ENCODE data around the gene TRAPPC1. TPM values are rescaled to one million over a fixed set of nuclear protein-coding genes. Genes with fewer than 3 reads are reported as not detected.
"Not testable (repeated sequence)": the region's sequence is repeated elsewhere in the genome, so short reads cannot be mapped to it uniquely, and the experiment has no call there.

The TRAPPC1 gene
- total RNA-seq, 4 donors from 2014 or later: 42.7 to 70.9 (median 68.8) TPM

GRCh38 chr17:7961421-7961820, 29.7 kb upstream of the TRAPPC1 start:
- DNase-seq: no peak
- 26 to 41% methylated on average over 2 of the region's 2 CpGs for WGBS, 2 donors (ENCODE audit: low coverage in 1 of 2)
- peaks cover 10% of the 10 kb centered on the region for H3K27me3 ChIP-seq
- no peak overlapping the region for H3K27ac ChIP-seq
- no peak overlapping the region for H3K4me3 ChIP-seq
- TF ChIP-seq EP300 (IDR thresholded peaks at IDR 0.05; ENCODE audit: low read depth) (no peak), POLR2A (IDR thresholded peaks at IDR 0.05) (no peak), CTCF (IDR thresholded peaks at IDR 0.05) (no peak), POLR2AphosphoS5 (IDR thresholded peaks at IDR 0.05) (no peak)
- in situ Hi-C loops (cut with MboI; ENCODE audit: low pct_ligation_motif_present in 1 of 4, low pct_unique_long_range_greater_than_20kb in 1 of 4, low sequenced_read_pairs in 3 of 4): no loop called here
- no peaks in the 10 kb centered on the region for H3K9me3 ChIP-seq
- intact Hi-C loops (cut with DNase I; ENCODE audit: low total_unique reads): no loop called here
- H3K36me3 ChIP-seq: no peaks in the 10 kb centered on the region
- no peaks in the 10 kb centered on the region for H3K4me1 ChIP-seq

- H3K9me3 ChIP-seq: no peaks in the 10 kb centered on the region
- H3K36me3 ChIP-seq: no peaks in the 10 kb centered on the region
- TF ChIP-seq POLR2AphosphoS5 (IDR thresholded peaks at IDR 0.05): no peak
- no peak for TF ChIP-seq POLR2A (IDR thresholded peaks at IDR 0.05)
- TF ChIP-seq CTCF (IDR thresholded peaks at IDR 0.05): no peak
- no peak for TF ChIP-seq EP300 (IDR thresholded peaks at IDR 0.05; ENCODE audit: low read depth)
- intact Hi-C loops (cut with DNase I; ENCODE audit: low total_unique reads): no loop called here
- H3K4me3 ChIP-seq: no peak overlapping the region
- 88 to 90% methylated on average over 3 to 9 of the region's 9 CpGs for WGBS, 2 donors (ENCODE audit: low coverage in 1 of 2)
- H3K27ac ChIP-seq: no peak overlapping the region
- DNase-seq: no peak
- no peaks in the 10 kb centered on the region for H3K4me1 ChIP-seq
- H3K27me3 ChIP-seq: peaks cover 10% of the 10 kb centered on the region
- in situ Hi-C loops (cut with MboI; ENCODE audit: low pct_ligation_motif_present in 1 of 4, low pct_unique_long_range_greater_than_20kb in 1 of 4, low sequenced_read_pairs in 3 of 4): no loop called here
Measured at GRCh38 chr17:7959503-7960253, 27.9 kb upstream of the TRAPPC1 start.

DNA sequence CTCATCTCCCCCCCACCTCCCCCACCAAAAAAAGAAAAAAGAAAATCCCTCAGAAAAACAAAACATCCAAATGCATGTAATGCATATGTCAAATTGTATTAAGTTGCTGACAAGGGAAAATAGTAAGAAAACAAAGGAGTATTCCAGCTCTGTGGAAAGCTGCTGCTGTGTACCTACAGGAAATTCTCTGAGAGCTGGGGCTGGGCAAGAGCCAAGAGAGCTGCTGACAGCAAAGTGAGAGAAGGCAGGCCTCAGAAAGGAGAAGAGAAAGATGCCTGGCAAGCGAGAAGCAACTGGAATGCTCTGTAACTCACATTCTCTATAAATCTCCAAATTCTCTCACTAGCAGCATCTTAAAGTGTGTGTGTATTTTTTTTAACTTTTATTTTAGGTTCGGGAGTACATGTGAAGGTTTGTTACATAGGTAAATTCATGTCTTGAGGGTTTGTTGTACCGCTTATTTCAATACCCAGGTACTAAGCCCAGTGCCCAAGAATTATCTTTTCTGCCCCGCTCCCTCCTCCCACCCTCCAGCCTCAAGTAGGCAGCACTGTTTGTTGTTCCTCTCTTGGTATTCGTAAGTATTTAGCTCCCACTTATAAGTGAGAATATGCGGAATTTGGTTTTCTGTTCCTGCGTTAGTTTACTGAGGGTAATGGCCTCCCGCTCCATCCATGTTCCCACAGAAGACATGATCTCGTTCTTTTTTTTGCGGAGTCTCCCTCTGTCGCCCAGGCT, 24.7 kb upstream of the TRAPPC1 start:
- Histone ChIP-seq H3K9me3 (no peaks in the 10 kb centered on the region), H3K36me3 (no peaks in the 10 kb centered on the region), H3K27me3 (peaks cover 10% of the 10 kb centered on the region), H3K4me3 (no peak overlapping the region), H3K27ac (peak overlapping the region in 3 of 4 donors; percentile 59 to 76 (median 69)), H3K4me1 (no peaks in the 10 kb centered on the region)
- in situ Hi-C loops (cut with MboI; ENCODE audit: low pct_ligation_motif_present in 1 of 4, low pct_unique_long_range_greater_than_20kb in 1 of 4, low sequenced_read_pairs in 3 of 4) (no loop called here), intact Hi-C loops (cut with DNase I; ENCODE audit: low total_unique reads) (no loop called here)
- DNase-seq: peak; percentile 28
- WGBS, 2 donors (ENCODE audit: low coverage in 1 of 2): 60 to 70% methylated on average over 8 to 11 of the region's 11 CpGs
- TF ChIP-seq CTCF (IDR thresholded peaks at IDR 0.05) (no peak), EP300 (IDR thresholded peaks at IDR 0.05; ENCODE audit: low read depth) (no peak), POLR2AphosphoS5 (IDR thresholded peaks at IDR 0.05) (peak; percentile 28 to 67 (median 42)), POLR2A (IDR thresholded peaks at IDR 0.05) (no peak)

GRCh38 chr17:7955414-7956227, 23.9 kb upstream of the TRAPPC1 start:
- in situ Hi-C loops (cut with MboI; ENCODE audit: low pct_ligation_motif_present in 1 of 4, low pct_unique_long_range_greater_than_20kb in 1 of 4, low sequenced_read_pairs in 3 of 4) (no loop called here), intact Hi-C loops (cut with DNase I; ENCODE audit: low total_unique reads) (no loop called here)
- 71 to 72% methylated on average over 13 of the region's 13 CpGs for WGBS, 2 donors (ENCODE audit: low coverage in 1 of 2)
- Histone ChIP-seq H3K27me3 (peaks cover 4% of the 10 kb centered on the region), H3K27ac (peak overlapping the region in 3 of 4 donors; percentile 59 to 76 (median 69)), H3K4me3 (no peak overlapping the region), H3K9me3 (no peaks in the 10 kb centered on the region), H3K36me3 (no peaks in the 10 kb centered on the region), H3K4me1 (no peaks in the 10 kb centered on the region)
- DNase-seq: no peak
- TF ChIP-seq CTCF (IDR thresholded peaks at IDR 0.05) (no peak), POLR2AphosphoS5 (IDR thresholded peaks at IDR 0.05) (no peak), EP300 (IDR thresholded peaks at IDR 0.05; ENCODE audit: low read depth) (no peak), POLR2A (IDR thresholded peaks at IDR 0.05) (no peak)

DNA sequence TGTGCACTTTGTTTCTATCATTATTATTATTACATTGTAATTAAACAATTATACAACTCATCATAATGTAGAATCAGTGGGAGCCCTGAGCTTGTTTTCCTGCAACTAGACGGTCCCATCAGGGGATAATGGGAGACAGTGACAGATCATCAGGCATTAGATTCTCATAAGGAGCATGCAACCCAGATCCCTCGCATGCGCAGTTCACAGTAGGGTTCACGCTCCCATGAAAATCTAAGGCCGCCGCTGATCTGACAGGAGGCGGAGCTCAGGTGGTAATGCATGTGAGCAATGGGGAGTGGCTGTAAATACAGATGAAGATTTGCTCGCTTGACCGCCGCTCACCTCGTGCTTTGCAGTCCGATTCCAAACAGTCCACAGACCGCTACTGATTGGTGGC, 21.5 kb upstream of the TRAPPC1 start:
- not testable (repeated sequence) for H3K27me3 ChIP-seq, H3K27ac ChIP-seq

More for the DNA sequence above, 21.5 kb upstream of the TRAPPC1 start:
- DNase-seq; H3K4me3 ChIP-seq; H3K9me3 ChIP-seq; intact Hi-C loops (cut with DNase I; ENCODE audit: low total_unique reads); H3K36me3 ChIP-seq; H3K4me1 ChIP-seq; in situ Hi-C loops (cut with MboI; ENCODE audit: low pct_ligation_motif_present in 1 of 4, low pct_unique_long_range_greater_than_20kb in 1 of 4, low sequenced_read_pairs in 3 of 4): not testable (repeated sequence)
- 96% methylated on average over 13 of the region's 13 CpGs; no CpG with 5 or more reads in 1 of the 2 donors for WGBS, 2 donors (ENCODE audit: low coverage in 1 of 2)
